GM13976 (cell line): ENCODE data around the gene UROD.

Experiments used
- DNase-seq: peaks from one replicate; pipeline ENCODE4 v3.0.0; 2012; ENCODE audit warnings: low spot score
- in situ Hi-C: fragments of 300-500 bp; cut with MboI; formaldehyde crosslinking; loops from one replicate; pipeline ENCODE4 v1.12.0; 2022; ENCODE audit warnings: low sequenced_read_pairs, mixed read lengths, inconsistent platforms; ENCODE audit not compliant: unreplicated experiment
- TF ChIP-seq, protein P1 (sequence below): IDR thresholded peaks from 2 replicates; pipeline ENCODE4 v1.5.1; 2012; ENCODE audit warnings: borderline replicate concordance, mild to moderate bottlenecking; ENCODE audit not compliant: insufficient read depth; ENCODE audit errors: extremely low read depth, missing control alignments, control extremely low read depth

UROD gene

DNA sequence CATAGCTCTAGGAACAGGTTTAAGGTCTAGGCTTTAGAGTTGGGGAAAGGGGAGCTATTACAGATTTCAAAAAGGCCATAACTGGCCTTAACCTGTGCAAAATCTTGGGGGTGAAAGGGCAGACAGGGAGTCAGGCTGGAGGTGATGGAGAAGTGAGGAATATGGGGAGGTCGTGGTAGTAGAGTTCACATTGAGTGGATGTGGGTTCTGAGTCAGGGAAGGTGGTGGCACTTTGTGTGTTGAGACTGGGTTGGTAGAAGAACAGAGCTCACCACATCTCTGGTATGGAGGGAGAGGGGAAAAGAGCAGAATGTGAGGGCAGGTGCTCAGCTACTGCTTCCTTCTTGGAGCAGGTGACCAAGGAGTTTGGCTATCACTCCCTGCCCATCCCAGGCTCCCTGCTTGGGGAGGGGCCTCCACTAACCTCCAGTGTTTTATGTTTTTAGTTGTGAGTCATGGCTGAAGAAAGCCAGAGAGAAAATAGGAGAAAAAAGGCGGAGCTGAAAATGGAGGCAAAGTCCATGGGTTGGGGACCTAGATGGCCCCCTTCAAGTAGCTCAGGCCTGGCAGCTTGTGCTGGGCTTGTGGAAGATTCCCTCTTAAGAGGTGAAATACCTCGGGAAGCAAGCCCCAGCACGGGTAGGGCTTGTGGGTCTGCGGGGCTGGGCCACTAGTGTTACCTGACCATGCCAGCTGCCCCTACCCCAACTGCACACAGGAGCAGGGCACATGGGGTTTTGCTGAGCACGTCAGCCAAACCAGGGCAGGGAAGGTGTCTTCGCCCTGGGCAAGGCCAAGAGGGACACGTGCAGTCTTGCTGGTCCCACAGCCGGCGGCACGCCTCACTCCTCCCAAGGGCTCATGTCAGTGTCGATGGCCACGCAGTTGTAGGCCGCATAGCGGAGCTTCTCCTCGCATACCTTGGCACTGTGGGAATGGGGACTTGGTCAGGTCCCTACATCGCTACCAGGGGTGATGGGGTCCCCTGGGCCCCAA, 9.1 kb upstream of the UROD start:
- TF ChIP-seq, protein P1, sequence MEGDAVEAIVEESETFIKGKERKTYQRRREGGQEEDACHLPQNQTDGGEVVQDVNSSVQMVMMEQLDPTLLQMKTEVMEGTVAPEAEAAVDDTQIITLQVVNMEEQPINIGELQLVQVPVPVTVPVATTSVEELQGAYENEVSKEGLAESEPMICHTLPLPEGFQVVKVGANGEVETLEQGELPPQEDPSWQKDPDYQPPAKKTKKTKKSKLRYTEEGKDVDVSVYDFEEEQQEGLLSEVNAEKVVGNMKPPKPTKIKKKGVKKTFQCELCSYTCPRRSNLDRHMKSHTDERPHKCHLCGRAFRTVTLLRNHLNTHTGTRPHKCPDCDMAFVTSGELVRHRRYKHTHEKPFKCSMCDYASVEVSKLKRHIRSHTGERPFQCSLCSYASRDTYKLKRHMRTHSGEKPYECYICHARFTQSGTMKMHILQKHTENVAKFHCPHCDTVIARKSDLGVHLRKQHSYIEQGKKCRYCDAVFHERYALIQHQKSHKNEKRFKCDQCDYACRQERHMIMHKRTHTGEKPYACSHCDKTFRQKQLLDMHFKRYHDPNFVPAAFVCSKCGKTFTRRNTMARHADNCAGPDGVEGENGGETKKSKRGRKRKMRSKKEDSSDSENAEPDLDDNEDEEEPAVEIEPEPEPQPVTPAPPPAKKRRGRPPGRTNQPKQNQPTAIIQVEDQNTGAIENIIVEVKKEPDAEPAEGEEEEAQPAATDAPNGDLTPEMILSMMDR: no peak
- in situ Hi-C loops: loop anchor here (10.0 kb wide), 1 partner anchor 148 kb away; no protein-coding TSS in a partner anchor
- DNase-seq: no peak

DNA sequence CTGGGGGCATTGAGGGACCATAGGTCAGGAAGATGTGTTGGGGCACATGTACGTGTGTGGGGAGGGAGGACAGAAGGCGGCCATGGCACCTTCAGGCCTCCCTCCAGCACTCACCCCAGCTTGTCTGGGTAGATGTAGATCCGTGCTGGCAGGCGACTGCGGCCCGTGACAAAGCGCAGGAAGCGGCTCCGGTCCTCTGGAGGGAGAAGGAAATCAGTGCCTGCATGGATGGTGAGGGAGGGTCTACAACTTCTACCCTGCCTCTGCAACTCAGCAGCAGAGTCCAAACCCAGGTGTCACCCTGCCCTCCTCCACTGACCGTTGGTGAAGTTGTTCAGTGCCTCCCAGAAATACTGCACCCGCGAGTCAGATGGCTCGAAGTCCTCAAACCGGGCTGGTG, 8.3 kb upstream of the UROD start:
- in situ Hi-C loops: loop anchor here (10.0 kb wide), 1 partner anchor 149 kb away; no protein-coding TSS in a partner anchor
- TF ChIP-seq, protein P1: no peak
- no peak for DNase-seq

DNA sequence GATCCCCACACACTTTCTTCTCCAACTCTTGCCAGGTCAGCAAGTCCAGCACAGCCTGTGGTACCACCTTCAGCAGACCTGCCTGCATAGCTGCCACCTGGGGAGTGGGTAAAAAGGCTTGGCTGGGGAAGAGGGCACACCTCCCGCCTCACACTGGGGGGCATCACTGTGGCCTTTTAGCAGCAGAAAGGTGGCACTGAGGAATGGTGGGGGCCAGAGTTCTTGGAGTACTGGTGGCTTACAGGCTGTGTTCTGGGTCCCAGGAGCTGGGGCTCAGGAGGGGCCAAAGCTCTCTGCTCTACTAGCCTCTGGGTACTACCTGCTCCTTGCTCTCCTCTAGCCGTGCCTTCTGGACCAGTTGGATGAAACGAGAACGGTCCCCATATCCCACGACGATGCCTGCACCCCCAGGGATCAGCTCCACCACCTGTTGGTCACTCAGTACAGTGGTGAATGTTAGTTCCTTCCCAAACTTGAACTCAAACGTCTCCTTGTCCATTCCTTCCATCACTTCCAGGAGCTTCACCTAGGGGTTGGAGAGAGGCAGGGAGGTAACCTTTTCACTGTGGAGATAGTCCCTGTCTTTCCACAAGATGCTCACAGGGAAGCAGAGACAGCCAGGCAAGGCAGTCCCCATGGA, 7.7 kb upstream of the UROD start:
- in situ Hi-C loops: loop anchor here (10.0 kb wide), 1 partner anchor 150 kb away; no protein-coding TSS in a partner anchor
- TF ChIP-seq, protein P1: no peak
- DNase-seq: no peak

DNA sequence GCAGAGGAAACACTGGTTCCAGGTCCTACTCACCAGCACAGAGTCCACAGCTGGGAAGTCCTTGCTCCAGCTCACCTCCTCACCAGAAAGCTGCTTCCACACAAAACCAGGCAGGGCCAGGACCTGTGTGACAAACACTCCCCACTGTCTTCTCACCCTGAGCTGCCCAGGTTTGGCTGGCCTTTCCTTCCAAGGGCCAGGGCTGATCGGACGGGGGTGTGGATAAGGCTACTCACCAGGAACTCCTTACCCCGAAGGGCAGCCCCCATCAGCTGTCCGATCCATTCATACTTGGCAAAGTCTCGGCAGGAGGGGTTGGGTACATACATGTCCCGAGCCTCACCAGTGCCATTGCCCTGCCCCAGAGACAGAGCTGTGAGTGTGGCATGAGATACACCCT, 6.3 kb upstream of the UROD start:
- in situ Hi-C loops: loop anchor here (10.0 kb wide), 1 partner anchor 151 kb away; no protein-coding TSS in a partner anchor
- no peak for DNase-seq
- TF ChIP-seq, protein P1: no peak

DNA sequence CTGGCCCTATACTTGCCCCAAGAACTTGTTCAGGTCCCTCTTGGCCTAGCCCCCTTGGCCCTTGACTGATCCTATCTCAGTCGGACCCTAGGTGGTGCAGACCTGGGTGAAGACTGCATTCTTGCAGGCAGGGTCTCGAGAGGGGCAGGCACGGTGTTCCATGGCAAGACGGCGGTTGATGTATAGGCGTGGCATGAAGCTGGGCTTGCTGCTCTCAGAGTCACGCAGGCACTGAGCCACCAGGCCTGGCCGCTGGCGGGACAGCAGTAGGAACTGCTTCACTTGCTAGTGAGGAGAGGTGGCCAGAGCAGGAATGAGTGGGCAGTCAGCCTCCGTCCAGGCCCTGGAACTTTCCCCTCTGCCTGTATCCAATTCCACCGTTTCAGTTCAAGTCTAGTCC, 4.7 kb upstream of the UROD start:
- DNase-seq: no peak
- in situ Hi-C loops: loop anchor here (10.0 kb wide), 1 partner anchor 153 kb away; no protein-coding TSS in a partner anchor
- TF ChIP-seq, protein P1: no peak

DNA sequence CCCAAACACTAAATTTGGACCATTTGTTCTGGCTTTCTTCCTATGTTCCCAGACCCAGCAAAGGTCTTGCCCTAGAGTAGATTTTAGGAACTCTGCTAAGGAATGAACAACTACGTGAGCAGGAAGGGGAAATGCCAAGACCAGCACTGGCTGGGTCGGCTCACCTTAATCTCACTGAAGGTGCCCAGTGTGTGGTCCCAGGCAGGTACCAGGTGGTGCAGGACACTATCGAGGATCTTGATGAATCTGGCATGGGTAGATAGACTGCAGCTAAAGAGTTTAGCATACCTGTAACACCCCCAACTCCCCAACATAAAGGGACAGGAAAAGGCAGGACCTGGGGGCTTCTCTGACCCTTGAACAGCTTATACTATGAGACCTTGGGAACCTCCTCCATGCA, 4.0 kb upstream of the UROD start:
- DNase-seq: no peak
- in situ Hi-C loops: loop anchor here (10.0 kb wide), 1 partner anchor 153 kb away; no protein-coding TSS in a partner anchor
- TF ChIP-seq, protein P1: no peak
